HCT116 (cell line): ENCODE results near the gene PIP4K2A.

ENCODE experiments used
- ATF3 ChIP-seq: IDR thresholded peaks from 2 replicates; pipeline ENCODE4 v1.6.1; 2012
- CTCF ChIP-seq, 3 experiments: fragments of 200-600 bp in 1 of 3; sonication (generic) in 1 of 3; IDR thresholded peaks in 2 of 3; conservative IDR thresholded peaks in 1 of 3; 2 replicates each; pipeline ENCODE4 v1.5.1; 2012 to 2017; ENCODE audit warnings: low read depth in 2 of 3, low read length in 2 of 3, antibody characterized with exemption in 1 of 3, borderline replicate concordance in 1 of 3, control low read depth in 1 of 3, mild to moderate bottlenecking in 1 of 3, mixed read lengths in 1 of 3, mixed run types in 1 of 3, moderate library complexity in 1 of 3; ENCODE audit not compliant: insufficient read depth in 1 of 3
- EZH2 ChIP-seq: fragments of 200-600 bp; sonication (generic); IDR thresholded peaks from 2 replicates; pipeline ENCODE4 v1.6.1; 2017; ENCODE audit warnings: antibody characterized with exemption, mixed run types
- EZH2phosphoT487 ChIP-seq: fragments of 200-600 bp; IDR thresholded peaks from 2 replicates; pipeline ENCODE4 v1.6.1; 2018; ENCODE audit warnings: antibody characterized with exemption, borderline replicate concordance
- JUND ChIP-seq: IDR thresholded peaks from 2 replicates; pipeline ENCODE4 v1.6.1; 2012
- MAX ChIP-seq: IDR thresholded peaks from 2 replicates; pipeline ENCODE4 v1.6.1; 2012
- POLR2A ChIP-seq: IDR thresholded peaks from 2 replicates; pipeline ENCODE4 v1.7.0; 2011; ENCODE audit warnings: borderline replicate concordance; ENCODE audit not compliant: insufficient read depth, insufficient read length; ENCODE audit errors: extremely low read depth
- POLR2AphosphoS5 ChIP-seq: IDR thresholded peaks from 2 replicates; pipeline ENCODE4 v1.6.1; 2011; ENCODE audit warnings: mild to moderate bottlenecking, low read depth, low read length, moderate library complexity
- RAD21 ChIP-seq: IDR thresholded peaks from 2 replicates; pipeline ENCODE4 v1.6.1; 2012; ENCODE audit warnings: low read depth, mild to moderate bottlenecking
- REST ChIP-seq: IDR thresholded peaks from 2 replicates; pipeline ENCODE4 v1.6.1; 2012; ENCODE audit warnings: low read depth
- SP1 ChIP-seq: IDR thresholded peaks from 2 replicates; pipeline ENCODE4 v1.6.1; 2012; ENCODE audit warnings: low read depth
- YY1 ChIP-seq: IDR thresholded peaks from 2 replicates; pipeline ENCODE4 v1.6.1; 2011; ENCODE audit warnings: low read length, low read depth, moderate library complexity, mild to moderate bottlenecking; ENCODE audit not compliant: insufficient replicate concordance; ENCODE audit errors: extremely low read depth
- ZBTB33 ChIP-seq: IDR thresholded peaks from 2 replicates; pipeline ENCODE4 v1.6.1; 2011; ENCODE audit warnings: mild to moderate bottlenecking, low read length, moderate library complexity; ENCODE audit not compliant: insufficient replicate concordance; ENCODE audit errors: extremely low read depth
- ZNF274 ChIP-seq: fragments of 200-500 bp; sonication (Bioruptor generic); IDR thresholded peaks from 2 replicates; pipeline ENCODE4 v1.6.1; 2014; ENCODE audit warnings: mild to moderate bottlenecking, low read depth, low read length, inconsistent platforms

- no peak for TF ChIP-seq MAX
- no peak for TF ChIP-seq CTCF (IDR thresholded peaks at IDR 0.05 in 2 of 3, conservative IDR thresholded peaks at IDR 0.05 in 1 of 3; ENCODE audit: borderline replicate concordance in 1 of 3, insufficient read depth in 1 of 3, low read depth in 2 of 3, low read length in 2 of 3)
- no peak for TF ChIP-seq SP1
- TF ChIP-seq REST: no peak
- TF ChIP-seq ZNF274: no peak
- TF ChIP-seq EZH2phosphoT487: no peak
- TF ChIP-seq JUND: no peak
- no peak for TF ChIP-seq ZBTB33
- no peak for TF ChIP-seq EZH2
- TF ChIP-seq POLR2A: no peak
- no peak for TF ChIP-seq POLR2AphosphoS5
- TF ChIP-seq RAD21: no peak
- TF ChIP-seq YY1: no peak
- no peak for TF ChIP-seq ATF3
Observed at GRCh38 chr10:22658745-22659410, 55.5 kb downstream of the PIP4K2A start.
